SIG-M5 treated with dmso at 0.1 percent for 504 hours (cell line): ENCODE results near the gene CPNE4.
A peak's percentile ranks its signal among the peaks of the same experiment; 100 is the strongest.

Experiments used
- DNase-seq: peaks from one replicate; lab custom pipeline; 2025; ENCODE audit not compliant: unreplicated experiment; lab: John Stamatoyannopoulos, UW

Gene CPNE4

GRCh38 chr3:131883711-131884407 lies 151.0 kb downstream of the CPNE4 start:
- no peak for DNase-seq

GRCh38 chr3:131883086-131883485 lies 151.7 kb downstream of the CPNE4 start:
- DNase-seq: no peak

GRCh38 chr3:131881777-131882176 lies 153.0 kb downstream of the CPNE4 start:
- no peak for DNase-seq

- DNase-seq: no peak
Observed at GRCh38 chr3:131880948-131881347, 153.9 kb downstream of the CPNE4 start.

GRCh38 chr3:131868203-131868602 lies 166.6 kb downstream of the CPNE4 start:
- no peak for DNase-seq

GRCh38 chr3:131856171-131856570 lies 178.6 kb downstream of the CPNE4 start:
- DNase-seq: no peak

- DNase-seq: no peak
Observed at GRCh38 chr3:131850223-131850622, 184.6 kb downstream of the CPNE4 start.

GRCh38 chr3:131849616-131850015 lies 185.2 kb downstream of the CPNE4 start:
- DNase-seq: no peak

- no peak for DNase-seq
Observed at GRCh38 chr3:131847966-131848510, 186.8 kb downstream of the CPNE4 start.

- no peak for DNase-seq
Observed at GRCh38 chr3:131846296-131846924, 188.4 kb downstream of the CPNE4 start.

- DNase-seq: no peak
Observed at GRCh38 chr3:131843174-131843573, 191.6 kb downstream of the CPNE4 start.

GRCh38 chr3:131840156-131840797 lies 194.5 kb downstream of the CPNE4 start:
- no peak for DNase-seq

- no peak for DNase-seq
Observed at GRCh38 chr3:131835906-131836305, 198.9 kb downstream of the CPNE4 start.

GRCh38 chr3:131831608-131832007 lies 203.2 kb downstream of the CPNE4 start:
- DNase-seq: no peak

- DNase-seq: no peak
Observed at GRCh38 chr3:131821191-131821762, 213.5 kb downstream of the CPNE4 start.

- no peak for DNase-seq
Observed at GRCh38 chr3:131819381-131820055, 215.3 kb downstream of the CPNE4 start.

GRCh38 chr3:131812433-131812832 lies 222.4 kb downstream of the CPNE4 start:
- no peak for DNase-seq

- no peak for DNase-seq
Observed at GRCh38 chr3:131811481-131811880, 223.3 kb downstream of the CPNE4 start.

GRCh38 chr3:131807822-131808221 lies 227.0 kb downstream of the CPNE4 start:
- DNase-seq: no peak

- DNase-seq: peak; percentile 16
Observed at GRCh38 chr3:131806736-131807135, 228.1 kb downstream of the CPNE4 start.

GRCh38 chr3:131804565-131805133 lies 230.2 kb downstream of the CPNE4 start:
- DNase-seq: no peak
